H9 (cell line): ENCODE data around the gene AATK. TPM values are rescaled to one million over a fixed set of nuclear protein-coding genes. Genes with fewer than 3 reads are reported as not detected.

ENCODE experiments used
- DNase-seq: peaks from one replicate; pipeline ENCODE4 v3.0.0-alpha.2; 2017
- H2AFZ ChIP-seq: one replicate; pipeline ENCODE4 v1.6.1; 2013; ENCODE audit warnings: mild to moderate bottlenecking, low read length, control low read depth, moderate library complexity
- H2AK5ac ChIP-seq: 2 replicates; pipeline ENCODE4 v1.6.1; 2013; ENCODE audit warnings: low read length, control low read depth, mixed read lengths; ENCODE audit not compliant: insufficient read length
- H2BK120ac ChIP-seq: one replicate; pipeline ENCODE4 v1.6.1; 2013; ENCODE audit warnings: low read depth, mild to moderate bottlenecking, low read length, control low read depth, inconsistent platforms; ENCODE audit not compliant: poor library complexity, severe bottlenecking
- H2BK12ac ChIP-seq: 2 replicates; pipeline ENCODE4 v1.6.1; 2013; ENCODE audit warnings: low read length, control low read depth, mixed read lengths, low read depth; ENCODE audit not compliant: insufficient read length
- H2BK15ac ChIP-seq: 2 replicates; pipeline ENCODE4 v1.6.1; 2013; ENCODE audit warnings: low read depth, low read length, control low read depth
- H2BK20ac ChIP-seq: one replicate; pipeline ENCODE4 v1.6.1; 2013; ENCODE audit warnings: low read depth, mild to moderate bottlenecking, low read length, control low read depth, inconsistent platforms; ENCODE audit not compliant: poor library complexity, severe bottlenecking
- H2BK5ac ChIP-seq: 2 replicates; pipeline ENCODE4 v1.6.1; 2013; ENCODE audit warnings: low read length, control low read depth, mixed read lengths; ENCODE audit not compliant: insufficient read length
- H3K14ac ChIP-seq: 2 replicates; pipeline ENCODE4 v1.6.1; 2013; ENCODE audit warnings: low read length, control low read depth; ENCODE audit not compliant: insufficient read depth
- H3K18ac ChIP-seq: 2 replicates; pipeline ENCODE4 v1.6.1; 2013; ENCODE audit warnings: low read depth, mild to moderate bottlenecking, mixed read lengths, low read length, control low read depth; ENCODE audit not compliant: insufficient read length
- H3K23ac ChIP-seq: 2 replicates; pipeline ENCODE4 v1.6.1; 2013; ENCODE audit warnings: low read length, control low read depth, mixed read lengths, low read depth; ENCODE audit not compliant: insufficient read length
- H3K23me2 ChIP-seq: 2 replicates; pipeline ENCODE4 v1.6.1; 2013; ENCODE audit warnings: low read depth, mild to moderate bottlenecking, mixed read lengths, low read length, control low read depth; ENCODE audit not compliant: insufficient read length, poor library complexity, severe bottlenecking
- H3K27ac ChIP-seq: 2 replicates; pipeline ENCODE4 v1.5.1; 2013; ENCODE audit warnings: low read length, control low read depth, mixed read lengths, low read depth; ENCODE audit not compliant: insufficient read length
- H3K27me3 ChIP-seq: 2 replicates; pipeline ENCODE4 v1.6.1; 2013; ENCODE audit warnings: low read length, control low read depth, inconsistent platforms; ENCODE audit not compliant: insufficient read depth
- H3K4ac ChIP-seq: 2 replicates; pipeline ENCODE4 v1.6.1; 2013; ENCODE audit warnings: low read depth, mild to moderate bottlenecking, control low read depth, inconsistent platforms, low read length, moderate library complexity
- H3K4me1 ChIP-seq: 2 replicates; pipeline ENCODE4 v1.6.1; 2013; ENCODE audit warnings: low read length, control low read depth, inconsistent platforms; ENCODE audit not compliant: insufficient read depth
- H3K4me2 ChIP-seq: 2 replicates; pipeline ENCODE4 v1.6.1; 2013; ENCODE audit warnings: low read length, control low read depth, mixed read lengths; ENCODE audit not compliant: insufficient read length, insufficient read depth
- H3K56ac ChIP-seq: 2 replicates; pipeline ENCODE4 v1.6.1; 2013; ENCODE audit warnings: low read depth, mild to moderate bottlenecking, mixed read lengths, low read length, control low read depth; ENCODE audit not compliant: insufficient read length
- H3K79me1 ChIP-seq: 2 replicates; pipeline ENCODE4 v1.6.1; 2013; ENCODE audit warnings: low read depth, mild to moderate bottlenecking, moderate library complexity, low read length, control low read depth, inconsistent platforms; ENCODE audit not compliant: insufficient read depth, poor library complexity, severe bottlenecking
- H3K79me2 ChIP-seq: 2 replicates; pipeline ENCODE4 v1.6.1; 2013; ENCODE audit warnings: low read length, control low read depth, inconsistent platforms; ENCODE audit not compliant: insufficient read depth
- H3K9ac ChIP-seq: 2 replicates; pipeline ENCODE4 v1.6.1; 2013; ENCODE audit warnings: low read length, control low read depth, mixed read lengths; ENCODE audit not compliant: insufficient read length; ENCODE audit errors: extremely low read depth
- H3K9me3 ChIP-seq: one replicate; pipeline ENCODE4 v1.6.1; 2013; ENCODE audit warnings: low read depth, low read length, inconsistent platforms; ENCODE audit not compliant: control insufficient read depth
- H3T11ph ChIP-seq: one replicate; pipeline ENCODE4 v1.6.1; 2013; ENCODE audit warnings: mild to moderate bottlenecking, low read length, control low read depth, inconsistent platforms
- H4K20me1 ChIP-seq: one replicate; pipeline ENCODE4 v1.6.1; 2013; ENCODE audit not compliant: control insufficient read depth, insufficient read length, insufficient read depth
- H4K5ac ChIP-seq: 2 replicates; pipeline ENCODE4 v1.6.1; 2013; ENCODE audit warnings: low read depth, mild to moderate bottlenecking, mixed read lengths, low read length, control low read depth; ENCODE audit not compliant: insufficient read length
- H4K8ac ChIP-seq: replicated peaks from 2 replicates; pipeline ENCODE4 v1.6.1; 2013; ENCODE audit warnings: low read length, control low read depth, mixed read lengths, low read depth; ENCODE audit not compliant: insufficient read length
- H4K91ac ChIP-seq: 2 replicates; pipeline ENCODE4 v1.6.1; 2013; ENCODE audit warnings: low read depth, mild to moderate bottlenecking, moderate library complexity, mixed read lengths, low read length, control low read depth; ENCODE audit not compliant: insufficient read length
- H3K27ac Mint-ChIP-seq, 3 experiments: 2 replicates in 2 of 3; 3 replicates in 1 of 3; pipeline ENCODE4 v1.8.0; 2020 to 2021; ENCODE audit warnings: mixed read lengths in 3 of 3, mild to moderate bottlenecking in 1 of 3, moderate library complexity in 1 of 3
- H3K27me3 Mint-ChIP-seq: 2 replicates; pipeline ENCODE4 v1.8.0; 2021; ENCODE audit warnings: low read depth, mild to moderate bottlenecking, moderate library complexity, mixed read lengths
- H3K36me3 Mint-ChIP-seq, 3 experiments: 2 replicates in 2 of 3; 3 replicates in 1 of 3; pipeline ENCODE4 v1.8.0; 2020 to 2021; ENCODE audit warnings: low read depth in 3 of 3, mixed read lengths in 3 of 3; ENCODE audit not compliant: insufficient read depth in 1 of 3
- H3K4me1 Mint-ChIP-seq, 2 experiments: 2 replicates each; pipeline ENCODE4 v1.8.0; 2020; ENCODE audit warnings: mixed read lengths in 2 of 2
- H3K4me3 Mint-ChIP-seq, 2 experiments: 2 replicates in 1 of 2; 3 replicates in 1 of 2; pipeline ENCODE4 v1.8.0; 2020 to 2021; ENCODE audit warnings: mild to moderate bottlenecking in 2 of 2, mixed read lengths in 2 of 2, moderate library complexity in 1 of 2
- H3K9me3 Mint-ChIP-seq, 2 experiments: 2 replicates in 1 of 2; 3 replicates in 1 of 2; pipeline ENCODE4 v1.8.0; 2020; ENCODE audit warnings: mild to moderate bottlenecking in 2 of 2, mixed read lengths in 2 of 2, moderate library complexity in 1 of 2
- CTCF ChIP-seq: fragments of 200-600 bp; sonication (generic); conservative IDR thresholded peaks from 3 replicates; pipeline ENCODE4 v1.8.0; 2021; ENCODE audit warnings: antibody characterized with exemption, mild to moderate bottlenecking
- WGBS: extraction: QIAGEN DNeasy Blood & Tissue Kit; methylation state at CpG from one replicate; pipeline ENCODE4 v1.1.7; 2013; ENCODE audit warnings: missing lambda C conversion rate, low lambda C conversion rate, mixed read lengths; ENCODE audit not compliant: insufficient read length; ENCODE audit errors: extremely low coverage; 5-methylcytosine and 5-hydroxymethylcytosine counted together
- total RNA-seq: library from RNA; stranded (reverse); gene quantifications from 2 replicates; pipeline ENCODE4 v1.2.1, GENCODE V29; 2021

Gene AATK
- total RNA-seq, 1 experiment from 2014 or later = 2.4 TPM

- Histone ChIP-seq H2BK12ac (no peak overlapping the region), H3K4me2 (no peak overlapping the region), H3K79me1 (no peaks in the 10 kb centered on the region), H3K27ac (no peak overlapping the region), H3K56ac (no peak overlapping the region), H2BK15ac (no peak overlapping the region), H4K5ac (no peak overlapping the region), H3K14ac (no peak overlapping the region), H3K23ac (no peak overlapping the region), H3K27me3 (no peaks in the 10 kb centered on the region), H3K4ac (no peak overlapping the region), H3K23me2 (no peaks in the 10 kb centered on the region), H3K9ac (no peak overlapping the region), H2BK20ac (no peak overlapping the region), H3T11ph (no peak overlapping the region), H3K18ac (no peak overlapping the region), H2BK5ac (no peak overlapping the region), H3K4me1 (no peaks in the 10 kb centered on the region), H3K79me2 (no peaks in the 10 kb centered on the region), H2AK5ac (no peak overlapping the region), H2BK120ac (no peak overlapping the region), H4K91ac (no peak overlapping the region), H3K9me3 (no peaks in the 10 kb centered on the region), H2AFZ (no peak overlapping the region), H4K20me1 (no peaks in the 10 kb centered on the region), H4K8ac (no peak overlapping the region)
- Mint-ChIP-seq H3K27me3 (peaks cover 2% of the 10 kb centered on the region; the same call in 1 of the 2 replicates), H3K4me1 (no peaks in the 10 kb centered on the region), H3K36me3 (no peaks in the 10 kb centered on the region), H3K27ac (no peak overlapping the region), H3K9me3 (no peaks in the 10 kb centered on the region), H3K4me3 (no peak overlapping the region)
- WGBS = no CpG with 5 or more reads among the region's 25 CpGs
- no peak for DNase-seq
- TF ChIP-seq CTCF = no peak
Observed at GRCh38 chr17:81159611-81160265, 6.3 kb downstream of the AATK start.
